ENCODE measurements around the gene RELN. TPM values are rescaled to one million over a fixed set of nuclear protein-coding genes. Genes with fewer than 3 reads are reported as not detected.

The RELN gene
- total RNA-seq, 1 experiment from 2014 or later = 0.10 TPM

- ChIA-PET POLR2A (no interaction called here), CTCF (no interaction called here)
Measured at GRCh38 chr7:103887050-103887449, 102.4 kb downstream of the RELN start.

GRCh38 chr7:103879928-103880600 lies 109.4 kb downstream of the RELN start:
- H3K9me3 ChIP-seq (ENCODE audit: control insufficient read depth, insufficient read depth, low read depth, low read length) = no peaks in the 10 kb centered on the region
- POLR2A ChIA-PET = no interaction called here
- H3K36me3 ChIP-seq (ENCODE audit: control insufficient read depth, insufficient read depth, low read length) = no peaks in the 10 kb centered on the region
- ATAC-seq = no peak
- no peaks in the 10 kb centered on the region for H3K27me3 ChIP-seq (ENCODE audit: control insufficient read depth, insufficient read depth, low read length)
- H3K4me3 ChIP-seq (ENCODE audit: low read depth in 2 of 2, low read length in 2 of 2) = no peak overlapping the region
- in situ Hi-C loops (cut with HindIII; ENCODE audit: low pct_unique_long_range_greater_than_20kb, low sequenced_read_pairs) (no loop called here), intact Hi-C loops (cut with micrococcal nuclease; ENCODE audit: unreplicated experiment) (no loop called here)
- H3K27ac ChIP-seq (ENCODE audit: low read length) = no peak overlapping the region
- TF ChIP-seq SIN3A (IDR thresholded peaks at IDR 0.05; ENCODE audit: borderline replicate concordance, insufficient read depth, low read depth, low read length) = no peak
- TF ChIP-seq REST (IDR thresholded peaks at IDR 0.05; ENCODE audit: insufficient read depth in 1 of 2, low read depth in 2 of 2, low read length in 1 of 2) = no peak
- TF ChIP-seq CTCF (IDR thresholded peaks at IDR 0.05) = no peak
- no peak for TF ChIP-seq TCF7L2 (IDR thresholded peaks at IDR 0.05; ENCODE audit: low read depth, low read length)
- TF ChIP-seq POLR2AphosphoS5 (IDR thresholded peaks at IDR 0.05; ENCODE audit: low read depth, low read length) = no peak
- no TSS peak for BruUV-seq (replicated peaks)
- CTCF ChIA-PET = no interaction called here
- DNase-seq (ENCODE audit: low read depth, low spot score) = no peak
- H3K4me1 ChIP-seq (ENCODE audit: control insufficient read depth, insufficient read depth, low read length) = no peaks in the 10 kb centered on the region

More at GRCh38 chr7:103887050-103887449, 102.4 kb downstream of the RELN start:
- Histone ChIP-seq H3K27me3 (ENCODE audit: control insufficient read depth, insufficient read depth, low read length) (no peaks in the 10 kb centered on the region), H3K4me1 (ENCODE audit: control insufficient read depth, insufficient read depth, low read length) (no peaks in the 10 kb centered on the region), H3K27ac (ENCODE audit: low read length) (no peak overlapping the region), H3K36me3 (ENCODE audit: control insufficient read depth, insufficient read depth, low read length) (no peaks in the 10 kb centered on the region), H3K9me3 (ENCODE audit: control insufficient read depth, insufficient read depth, low read depth, low read length) (no peaks in the 10 kb centered on the region), H3K4me3 (ENCODE audit: low read depth in 2 of 2, low read length in 2 of 2) (no peak overlapping the region)
- BruUV-seq (replicated peaks) = no TSS peak
- in situ Hi-C loops (cut with HindIII; ENCODE audit: low pct_unique_long_range_greater_than_20kb, low sequenced_read_pairs) = no loop called here
- ATAC-seq (no peak), DNase-seq (ENCODE audit: low read depth, low spot score) (no peak)
- TF ChIP-seq POLR2AphosphoS5 (IDR thresholded peaks at IDR 0.05; ENCODE audit: low read depth, low read length) = no peak
- TF ChIP-seq CTCF (IDR thresholded peaks at IDR 0.05) = no peak
- no peak for TF ChIP-seq TCF7L2 (IDR thresholded peaks at IDR 0.05; ENCODE audit: low read depth, low read length)
- no peak for TF ChIP-seq SIN3A (IDR thresholded peaks at IDR 0.05; ENCODE audit: borderline replicate concordance, insufficient read depth, low read depth, low read length)
- TF ChIP-seq REST (IDR thresholded peaks at IDR 0.05; ENCODE audit: insufficient read depth in 1 of 2, low read depth in 2 of 2, low read length in 1 of 2) = no peak
- intact Hi-C loops (cut with micrococcal nuclease; ENCODE audit: unreplicated experiment) = no loop called here

Data from Panc1 (cell line).